HG03565 (cell line): ENCODE data around the gene LNX1.

Experiments used
- ATAC-seq: cut with Tn5 transposase; IDR thresholded peaks from one replicate; pipeline ENCODE4 v1.9.1; 2021; ENCODE audit warnings: mild to moderate bottlenecking, moderate library complexity; ENCODE audit not compliant: unreplicated experiment

The LNX1 gene

GRCh38 chr4:53591372-53591892 is at the start of gene LNX1:
TSS of gene LNX1 (minus strand) at chr4:53591486. CDS start at chr4:53574002, 17,484 bp downstream.
- ATAC-seq: no peak

- ATAC-seq: peak; percentile 59
These were observed 49.5 kb upstream of the LNX1 start for GRCh38 chr4:53640576-53641453.

- no peak for ATAC-seq
These were observed 47.6 kb upstream of the LNX1 start for GRCh38 chr4:53638919-53639318.

GRCh38 chr4:53637348-53637747 is 46.1 kb upstream of the LNX1 start:
- no peak for ATAC-seq

- no peak for ATAC-seq
These were observed 44.6 kb upstream of the LNX1 start for GRCh38 chr4:53635697-53636483.

- ATAC-seq: no peak
These were observed 42.3 kb upstream of the LNX1 start for GRCh38 chr4:53633608-53634007.

GRCh38 chr4:53629296-53629695 is 38.0 kb upstream of the LNX1 start:
- no peak for ATAC-seq

- no peak for ATAC-seq
These were observed 35.2 kb upstream of the LNX1 start for GRCh38 chr4:53626491-53626890.

GRCh38 chr4:53625888-53626287 is 34.6 kb upstream of the LNX1 start:
- no peak for ATAC-seq

GRCh38 chr4:53622739-53623151 is 31.5 kb upstream of the LNX1 start:
- ATAC-seq: no peak

- no peak for ATAC-seq
These were observed 29.7 kb upstream of the LNX1 start for GRCh38 chr4:53620956-53621355.

GRCh38 chr4:53619431-53619830 is 28.1 kb upstream of the LNX1 start:
- ATAC-seq: no peak

- no peak for ATAC-seq
These were observed 27.0 kb upstream of the LNX1 start for GRCh38 chr4:53618321-53618720.

GRCh38 chr4:53617101-53617680 is 25.9 kb upstream of the LNX1 start:
- ATAC-seq: no peak

- ATAC-seq: no peak
These were observed 24.9 kb upstream of the LNX1 start for GRCh38 chr4:53616219-53616618.

GRCh38 chr4:53614591-53614990 is 23.3 kb upstream of the LNX1 start:
- no peak for ATAC-seq

- no peak for ATAC-seq
These were observed 22.1 kb upstream of the LNX1 start for GRCh38 chr4:53613428-53613827.

GRCh38 chr4:53608649-53609048 is 17.4 kb upstream of the LNX1 start:
- ATAC-seq: no peak

GRCh38 chr4:53608242-53608641 is 17.0 kb upstream of the LNX1 start:
- no peak for ATAC-seq

- no peak for ATAC-seq
These were observed 14.5 kb upstream of the LNX1 start for GRCh38 chr4:53605783-53606182.

- no peak for ATAC-seq
These were observed 11.1 kb upstream of the LNX1 start for GRCh38 chr4:53602390-53602789.
